ENCODE data around the gene PAFAH1B2. TPM values are rescaled to one million over a fixed set of nuclear protein-coding genes. Genes with fewer than 3 reads are reported as not detected.

PAFAH1B2 gene
- total and polyA plus RNA-seq, 2 of the 8 experiments (the other 6 are each of a cell fraction or from before 2014, with no cell fraction given), result 38.2 to 161 TPM

DNA sequence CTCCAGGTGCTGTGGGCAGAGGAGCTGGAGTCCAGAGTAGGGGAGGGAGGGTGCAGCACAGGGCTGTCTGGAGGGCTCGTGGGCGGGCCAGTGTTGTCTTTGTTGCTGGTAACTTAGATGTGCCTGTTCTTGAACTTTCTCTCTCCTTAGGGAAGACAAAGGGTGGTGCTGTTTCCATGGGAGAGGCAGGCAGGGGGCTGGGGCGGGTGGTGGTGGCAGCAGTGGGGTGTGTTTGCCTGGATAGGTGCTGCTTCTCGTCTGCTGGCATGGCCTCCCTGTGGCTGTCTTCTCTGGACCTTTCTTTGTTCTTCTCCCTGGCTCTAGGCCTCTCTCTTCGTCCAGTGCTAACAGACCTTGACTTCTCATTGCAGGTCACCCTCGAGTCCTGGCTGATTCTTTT lies 42.9 kb downstream of the PAFAH1B2 start (continued):
- TF ChIP-seq POU5F1 (IDR thresholded peaks at IDR 0.05; ENCODE audit: low read depth, low read length) (no peak), TEAD4 (IDR thresholded peaks at IDR 0.05; ENCODE audit: low read depth, low read length) (no peak), CTBP2 (IDR thresholded peaks at IDR 0.05; ENCODE audit: borderline replicate concordance, insufficient read depth, insufficient read length, low read length) (no peak), CBX5 (IDR thresholded peaks at IDR 0.05; ENCODE audit: low read depth, low read length) (no peak)

Measured in H1 (cell line).